ENCODE data around the gene NOLC1.

NOLC1 gene

GRCh38 chr10:102191956-102192355 is 39.8 kb downstream of the NOLC1 start:
- TF ChIP-seq CTCF (IDR thresholded peaks at IDR 0.05; ENCODE audit: poor library complexity, severe bottlenecking) = no peak
- no peak for ATAC-seq (ENCODE audit: low read depth)
- no peaks in the 10 kb centered on the region for H3K9me3 ChIP-seq (ENCODE audit: severe bottlenecking)

GRCh38 chr10:102195296-102195870 is 43.2 kb downstream of the NOLC1 start:
- Histone ChIP-seq H3K27ac (ENCODE audit: poor library complexity, severe bottlenecking) (no peak overlapping the region), H3K27me3 (ENCODE audit: insufficient read depth, poor library complexity, severe bottlenecking) (no peaks in the 10 kb centered on the region), H3K4me1 (ENCODE audit: insufficient read depth, poor library complexity, severe bottlenecking) (no peaks in the 10 kb centered on the region), H3K36me3 (ENCODE audit: low read depth) (no peaks in the 10 kb centered on the region), H3K4me3 (ENCODE audit: severe bottlenecking) (no peak overlapping the region), H3K9me3 (ENCODE audit: severe bottlenecking) (no peaks in the 10 kb centered on the region)
- no peak for TF ChIP-seq CTCF (IDR thresholded peaks at IDR 0.05; ENCODE audit: poor library complexity, severe bottlenecking)
- ATAC-seq (ENCODE audit: low read depth) = no peak
- DNase-seq (ENCODE audit: low spot score) = no peak

More at GRCh38 chr10:102191956-102192355, 39.8 kb downstream of the NOLC1 start:
- Histone ChIP-seq H3K36me3 (ENCODE audit: low read depth) (no peaks in the 10 kb centered on the region), H3K27me3 (ENCODE audit: insufficient read depth, poor library complexity, severe bottlenecking) (no peaks in the 10 kb centered on the region), H3K27ac (ENCODE audit: poor library complexity, severe bottlenecking) (no peak overlapping the region), H3K4me3 (ENCODE audit: severe bottlenecking) (no peak overlapping the region), H3K4me1 (ENCODE audit: insufficient read depth, poor library complexity, severe bottlenecking) (no peaks in the 10 kb centered on the region)
- no peak for DNase-seq (ENCODE audit: low spot score)

GRCh38 chr10:102196893-102197292 is 44.7 kb downstream of the NOLC1 start:
- Histone ChIP-seq H3K36me3 (ENCODE audit: low read depth) (no peaks in the 10 kb centered on the region), H3K9me3 (ENCODE audit: severe bottlenecking) (no peaks in the 10 kb centered on the region), H3K4me3 (ENCODE audit: severe bottlenecking) (no peak overlapping the region), H3K27ac (ENCODE audit: poor library complexity, severe bottlenecking) (no peak overlapping the region), H3K27me3 (ENCODE audit: insufficient read depth, poor library complexity, severe bottlenecking) (no peaks in the 10 kb centered on the region), H3K4me1 (ENCODE audit: insufficient read depth, poor library complexity, severe bottlenecking) (no peaks in the 10 kb centered on the region)
- DNase-seq (ENCODE audit: low spot score) = no peak
- no peak for TF ChIP-seq CTCF (IDR thresholded peaks at IDR 0.05; ENCODE audit: poor library complexity, severe bottlenecking)
- ATAC-seq (ENCODE audit: low read depth) = no peak

- Histone ChIP-seq H3K4me3 (ENCODE audit: severe bottlenecking) (no peak overlapping the region), H3K27ac (ENCODE audit: poor library complexity, severe bottlenecking) (no peak overlapping the region), H3K36me3 (ENCODE audit: low read depth) (no peaks in the 10 kb centered on the region), H3K27me3 (ENCODE audit: insufficient read depth, poor library complexity, severe bottlenecking) (no peaks in the 10 kb centered on the region), H3K9me3 (ENCODE audit: severe bottlenecking) (no peaks in the 10 kb centered on the region), H3K4me1 (ENCODE audit: insufficient read depth, poor library complexity, severe bottlenecking) (no peaks in the 10 kb centered on the region)
- no peak for ATAC-seq (ENCODE audit: low read depth)
- DNase-seq (ENCODE audit: low spot score) = no peak
- TF ChIP-seq CTCF (IDR thresholded peaks at IDR 0.05; ENCODE audit: poor library complexity, severe bottlenecking) = no peak
Measured at GRCh38 chr10:102198027-102198426, 45.8 kb downstream of the NOLC1 start.

- ATAC-seq (ENCODE audit: low read depth) = no peak
- Histone ChIP-seq H3K27me3 (ENCODE audit: insufficient read depth, poor library complexity, severe bottlenecking) (no peaks in the 10 kb centered on the region), H3K4me1 (ENCODE audit: insufficient read depth, poor library complexity, severe bottlenecking) (no peaks in the 10 kb centered on the region), H3K9me3 (ENCODE audit: severe bottlenecking) (no peaks in the 10 kb centered on the region), H3K36me3 (ENCODE audit: low read depth) (no peaks in the 10 kb centered on the region), H3K27ac (ENCODE audit: poor library complexity, severe bottlenecking) (no peak overlapping the region), H3K4me3 (ENCODE audit: severe bottlenecking) (no peak overlapping the region)
- no peak for DNase-seq (ENCODE audit: low spot score)
- TF ChIP-seq CTCF (IDR thresholded peaks at IDR 0.05; ENCODE audit: poor library complexity, severe bottlenecking) = no peak
Measured at GRCh38 chr10:102200751-102201640, 48.8 kb downstream of the NOLC1 start.

Data from RWPE2 (cell line).